K562 (cell line): Measurements from ENCODE around the gene MYO1E. TPM values are rescaled to one million over a fixed set of nuclear protein-coding genes. Genes with fewer than 3 reads are reported as not detected.

Source experiments
- ATAC-seq: fragments of 200-7000 bp; cut with Tn5 transposase; 3 replicates; pipeline ENCODE4 v1.9.1; 2020; ENCODE audit warnings: moderate library complexity
- BruUV-seq: library from RNA; stranded (reverse); fragments of 400-500 nt; replicated peaks from 2 replicates; lab custom pipeline; 2021; lab: Mats Ljungman, UMichigan
- CTCF ChIA-PET: fragments of 300-600 bp; formaldehyde crosslinking; extraction: SDS; loops from one replicate; lab custom pipeline; 2021; ENCODE audit warnings: low intra/inter-chr PET ratio; lab: Yijun Ruan, JAX
- POLR2A ChIA-PET: fragments of 300-600, 350-650 bp; sonication (Branson Sonifier 250); formaldehyde crosslinking; extraction: SDS; loops from one replicate; lab custom pipeline; 2021; ENCODE audit warnings: antibody characterized with exemption, inconsistent platforms; lab: Yijun Ruan, JAX
- DNase-seq, 4 experiments: peaks; one replicate each; pipeline versions ENCODE4 v3.0.0 to v3.0.0-alpha.2; 2011 to 2018; ENCODE audit warnings: low spot score in 3 of 4, mixed read lengths in 3 of 4; ENCODE audit errors: extremely low read depth in 1 of 4
- FAIRE-seq: peaks from 2 replicates; lab custom pipeline; 2011; peaks lifted over from hg19 to GRCh38; lab: Jason Lieb, UNC
- H2AFZ ChIP-seq: 2 replicates; pipeline ENCODE4 v1.6.0; 2011; ENCODE audit warnings: low read depth, low read length, control low read depth, inconsistent platforms
- H3K27ac ChIP-seq: fragments of 200-600 bp; 3 replicates; pipeline ENCODE4 v1.8.0; 2011; ENCODE audit warnings: low read depth, mild to moderate bottlenecking, control low read depth, inconsistent platforms, low read length, moderate library complexity, mixed read lengths; ENCODE audit errors: extremely low read depth
- H3K27me3 ChIP-seq, 2 experiments: fragments of 300-600 bp in 1 of 2; 2 replicates in 1 of 2; 3 replicates in 1 of 2; pipeline versions ENCODE4 v1.6.0 to v1.8.0; 2011; ENCODE audit warnings: inconsistent platforms in 2 of 2, low read length in 2 of 2, mild to moderate bottlenecking in 1 of 2, mixed read lengths in 1 of 2, moderate library complexity in 1 of 2; ENCODE audit not compliant: control insufficient read depth in 2 of 2, insufficient read depth in 2 of 2
- H3K36me3 ChIP-seq: fragments of 300-600 bp; 3 replicates; pipeline ENCODE4 v1.8.0; 2011; ENCODE audit warnings: mild to moderate bottlenecking, low read length, inconsistent platforms; ENCODE audit not compliant: control insufficient read depth, insufficient read depth
- H3K4me1 ChIP-seq, 2 experiments: fragments of 200-600 bp in 1 of 2; replicated peaks in 1 of 2; 2 replicates in 1 of 2; 3 replicates in 1 of 2; pipeline versions ENCODE4 v1.5.1 to v1.8.0; 2011; ENCODE audit warnings: inconsistent platforms in 2 of 2, low read length in 2 of 2, mild to moderate bottlenecking in 1 of 2, mixed read lengths in 1 of 2, moderate library complexity in 1 of 2; ENCODE audit not compliant: control insufficient read depth in 2 of 2, insufficient read depth in 2 of 2
- H3K4me2 ChIP-seq: 2 replicates; pipeline ENCODE4 v1.6.1; 2011; ENCODE audit warnings: low read length, control low read depth, inconsistent platforms, mixed read lengths; ENCODE audit not compliant: insufficient read depth
- H3K4me3 ChIP-seq: fragments of 200-600 bp; sonication (generic), shearing (Covaris generic); 2 replicates; pipeline ENCODE4 v1.5.1; 2016; ENCODE audit warnings: control low read depth, inconsistent platforms
- H3K79me2 ChIP-seq: fragments of 200-600 bp; 3 replicates; pipeline ENCODE4 v1.8.0; 2011; ENCODE audit warnings: low read length, inconsistent platforms; ENCODE audit not compliant: control insufficient read depth, insufficient read depth
- H3K9ac ChIP-seq, 2 experiments: 2 replicates each; pipeline versions ENCODE4 v1.6.0 to v1.6.1; 2011; ENCODE audit warnings: low read depth in 2 of 2, low read length in 2 of 2, control low read depth in 1 of 2, inconsistent platforms in 1 of 2, mild to moderate bottlenecking in 1 of 2, mixed read lengths in 1 of 2; ENCODE audit not compliant: insufficient read depth in 1 of 2
- H3K9me1 ChIP-seq: one replicate; pipeline ENCODE4 v1.6.0; 2011; ENCODE audit warnings: inconsistent platforms, mild to moderate bottlenecking, low read length, moderate library complexity; ENCODE audit not compliant: control insufficient read depth, insufficient read depth
- H3K9me3 ChIP-seq: replicated peaks from 2 replicates; pipeline ENCODE4 v1.5.1; 2011; ENCODE audit warnings: low read depth, low read length, inconsistent platforms; ENCODE audit not compliant: control insufficient read depth, insufficient read depth
- H4K20me1 ChIP-seq: replicated peaks from 2 replicates; pipeline ENCODE4 v1.6.1; 2011; ENCODE audit warnings: low read length, inconsistent platforms, mixed read lengths; ENCODE audit not compliant: control insufficient read depth, insufficient read depth
- HDAC3 ChIP-seq: fragments of 450-650 bp; IDR thresholded peaks from 2 replicates; pipeline ENCODE4 v1.6.1; 2018; ENCODE audit warnings: borderline replicate concordance, mild to moderate bottlenecking, moderate library complexity; ENCODE audit not compliant: partially characterized antibody
- PRMT5 ChIP-seq: sonication (generic); formaldehyde crosslinking; IDR thresholded peaks from 2 replicates; pipeline ENCODE4 v1.5.0; 2020; ENCODE audit warnings: missing genetic modification reagents
- RAD21 ChIP-seq, 2 experiments: fragments of 250-450 bp in 1 of 2; fragments of 450-650 bp in 1 of 2; sonication (Bioruptor Pico) in 1 of 2; formaldehyde crosslinking in 1 of 2; IDR thresholded peaks in 1 of 2; conservative IDR thresholded peaks in 1 of 2; 2 replicates each; pipeline versions ENCODE4 v1.4.0 to v1.8.0; 2020 to 2022; ENCODE audit warnings: mild to moderate bottlenecking in 2 of 2, moderate library complexity in 1 of 2
- TBL1XR1 ChIP-seq, 2 experiments: IDR thresholded peaks; 2 replicates each; pipeline ENCODE4 v1.6.1; 2012; ENCODE audit warnings: improper control_type of control experiment in 2 of 2, low read length in 2 of 2, mild to moderate bottlenecking in 1 of 2
- TCFL5 ChIP-seq: fragments of 250-450 bp; sonication (Bioruptor Pico); conservative IDR thresholded peaks from 2 replicates; pipeline ENCODE4 v1.6.1; 2021; ENCODE audit warnings: mild to moderate bottlenecking, moderate library complexity, matching md5 sums
- TEAD2 ChIP-seq: fragments of 450-650 bp; IDR thresholded peaks from 2 replicates; pipeline ENCODE4 v1.6.1; 2016; ENCODE audit warnings: missing genetic modification characterization, control low read depth, missing compliant biosample characterization
- YBX1 ChIP-seq: fragments of 450-650 bp; IDR thresholded peaks from 2 replicates; pipeline ENCODE4 v1.7.1; 2016; ENCODE audit warnings: mild to moderate bottlenecking
- ZNF121 ChIP-seq: sonication (generic); formaldehyde crosslinking; conservative IDR thresholded peaks from 2 replicates; pipeline ENCODE4 v1.8.0; 2022; ENCODE audit warnings: missing genetic modification reagents
- ZNF785 ChIP-seq: fragments of 250-450 bp; sonication (Bioruptor Pico); IDR thresholded peaks from 2 replicates; pipeline ENCODE4 v1.4.0; 2020; ENCODE audit warnings: mild to moderate bottlenecking
- WGBS: fragments of 100-300 bp; shearing (Covaris generic); methylation state at CpG from one replicate; pipeline ENCODE4 v1.1.6; 2016; ENCODE audit warnings: low coverage, mixed read lengths; ENCODE audit not compliant: insufficient coverage; ENCODE audit errors: missing lambda C conversion rate; 5-methylcytosine and 5-hydroxymethylcytosine counted together
- in situ Hi-C: fragments of 300-500 bp; cut with MboI; formaldehyde crosslinking; loops from 4 replicates; pipeline ENCODE4 v1.15.0; 2018; ENCODE audit warnings: inconsistent platforms, mixed read lengths
- intact Hi-C: fragments of 100-400 bp; cut with micrococcal nuclease; formaldehyde crosslinking; loops from 2 replicates; pipeline ENCODE4 v1.14.2; 2022
- polyA plus RNA-seq, 8 experiments: library from polyadenylated mRNA; depleted of rRNA in 4 of 8; stranded (reverse) in 5 of 8; unstranded in 3 of 8; fragments of >200 nt; fragmentation: Nextera tagmentation in 2 of 8; fragmentation: Illumina TruSeq in 1 of 8; extraction: Ambion mirVana in 2 of 8; extraction: Trizol in 1 of 8; gene quantifications; 2 replicates each; pipeline versions ENCODE4 v1.2.1 to v1.2.3, GENCODE V29; 2011 to 2014; ENCODE audit warnings: inconsistent platforms in 1 of 8, missing spikeins in 1 of 8
- total RNA-seq, 7 experiments: library from RNA; depleted of rRNA in 6 of 7; stranded (reverse); fragments of >200 nt in 6 of 7; fragmentation: Illumina TruSeq in 2 of 7; extraction: Trizol in 2 of 7; gene quantifications; 2 replicates each; pipeline versions ENCODE4 v1.2.1 to v1.2.3, GENCODE V29; 2011 to 2021; ENCODE audit warnings: low replicate concordance in 1 of 7
- TF ChIP-seq, protein P1 (sequence below): sonication (generic); formaldehyde crosslinking; IDR thresholded peaks from 2 replicates; pipeline ENCODE4 v1.8.0; 2022; ENCODE audit warnings: mild to moderate bottlenecking, missing genetic modification reagents
- TF ChIP-seq, protein P2 (sequence below), 3 experiments: IDR thresholded peaks in 2 of 3; conservative IDR thresholded peaks in 1 of 3; 2 replicates each; pipeline ENCODE4 v1.5.1; 2011 to 2012; ENCODE audit warnings: low read length in 3 of 3, mild to moderate bottlenecking in 3 of 3, control low read depth in 2 of 3, improper control_type of control experiment in 1 of 3, inconsistent platforms in 1 of 3, low read depth in 1 of 3, mixed read lengths in 1 of 3, moderate library complexity in 1 of 3; ENCODE audit not compliant: insufficient read depth in 2 of 3

Gene MYO1E
- total and polyA plus RNA-seq, 9 of the 15 experiments (the other 6 are each of a cell fraction or from before 2014, with no cell fraction given): under 0.01 to 0.44 (median 0.01) TPM; not detected in 6

DNA sequence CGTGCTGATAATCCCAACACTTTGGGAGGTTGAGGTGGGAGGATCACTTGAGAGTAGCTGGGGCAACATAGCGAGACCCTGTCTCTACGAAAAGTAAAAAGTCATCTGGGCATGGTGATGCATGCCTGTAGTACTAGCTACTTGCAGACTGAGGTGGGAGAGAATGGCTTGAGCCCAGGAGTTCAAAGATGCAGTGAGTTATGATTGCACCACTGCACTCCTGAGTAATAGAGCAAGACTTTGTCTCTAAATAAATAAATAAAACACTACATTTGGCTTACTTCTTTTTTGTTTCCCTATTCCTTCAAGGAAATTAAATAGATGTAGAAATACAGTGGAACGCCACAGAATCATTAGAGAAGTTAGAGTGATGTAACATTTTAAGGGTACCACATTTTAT lies 186.2 kb downstream of the MYO1E start:
- ATAC-seq (no peak), FAIRE-seq (no peak), DNase-seq (no peak)
- no peak overlapping the region for H3K9ac ChIP-seq
- in situ Hi-C loops: no loop called here
- no peaks in the 10 kb centered on the region for H3K9me1 ChIP-seq
- no peaks in the 10 kb centered on the region for H3K79me2 ChIP-seq
- H3K4me3 ChIP-seq: no peak overlapping the region
- H3K4me2 ChIP-seq: no peak overlapping the region
- H3K9me3 ChIP-seq: no peaks in the 10 kb centered on the region
- TF ChIP-seq ZNF121 (CRISPR knock-in tag): peak; percentile 12; the same call in 1 of the 2 replicates
- TF ChIP-seq ZNF785 (CRISPR knock-in tag): no peak
- no peak for TF ChIP-seq YBX1
- no peak for TF ChIP-seq TEAD2 (tag)
- 0 out of 2 replicates have a peak, but pooled peaks cover 5% of the 10 kb centered on the region for H4K20me1 ChIP-seq
- CTCF ChIA-PET: no interaction called here
- H3K36me3 ChIP-seq: no peaks in the 10 kb centered on the region
- no peaks in the 10 kb centered on the region for H3K4me1 ChIP-seq
- H3K27ac ChIP-seq: no peak overlapping the region
- H2AFZ ChIP-seq: no peak overlapping the region
- intact Hi-C loops: no loop called here
- peaks cover 15 to 23% of the 10 kb centered on the region in 2 experiments; a peak in 4 of 5 replicates for H3K27me3 ChIP-seq
- POLR2A ChIA-PET: interaction anchor here (1.0 to 1.4 kb wide), 2 partner anchors 14 to 18 kb away, joined by 4 to 6 read pairs; no protein-coding TSS in a partner anchor
- no TSS peak for BruUV-seq
- 0% methylated on average over 4 of the region's 4 CpGs for WGBS

DNA sequence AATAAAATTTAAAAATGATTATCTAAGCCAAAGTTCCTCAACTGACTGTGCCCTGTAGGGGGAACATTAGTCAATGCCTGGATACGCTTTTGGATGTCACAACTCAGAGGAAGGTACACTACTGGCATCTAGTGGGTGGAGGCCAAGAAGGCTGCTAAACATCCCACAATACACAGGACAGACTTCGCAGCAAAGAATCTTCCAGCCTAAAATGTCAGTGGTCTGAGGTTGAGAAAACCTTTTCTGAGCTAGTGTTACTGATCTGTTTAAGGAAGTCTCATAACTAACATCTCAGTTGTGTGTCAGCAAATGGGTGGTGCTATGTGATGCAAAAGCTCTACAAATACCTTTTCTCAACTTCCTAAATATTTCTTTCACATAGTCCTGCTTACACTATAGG lies 186.9 kb downstream of the MYO1E start:
- Histone ChIP-seq H3K27ac (no peak overlapping the region), H3K9me1 (no peaks in the 10 kb centered on the region), H3K4me1 (no peaks in the 10 kb centered on the region), H2AFZ (no peak overlapping the region), H3K4me3 (no peak overlapping the region), H4K20me1 (0 out of 2 replicates have a peak, but pooled peaks cover 5% of the 10 kb centered on the region), H3K27me3 (peaks cover 15 to 19% of the 10 kb centered on the region in 2 experiments; a peak in 4 of 5 replicates), H3K79me2 (no peaks in the 10 kb centered on the region), H3K9ac (no peak overlapping the region), H3K4me2 (no peak overlapping the region), H3K9me3 (peaks cover 3% of the 10 kb centered on the region; the same call in 1 of the 2 replicates), H3K36me3 (no peaks in the 10 kb centered on the region)
- ChIA-PET POLR2A (interaction anchor here (0.6 to 1.4 kb wide), 6 partner anchors 13 to 421 kb away, joined by 3 to 6 read pairs (median 4); no protein-coding TSS in a partner anchor), CTCF (interaction anchor here (0.6 kb wide), 1 partner anchor 658 kb away, joined by 3 read pairs; no protein-coding TSS in a partner anchor)
- TF ChIP-seq PRMT5 (CRISPR knock-in tag) (no peak), RAD21 (CRISPR knock-in tag; conservative IDR thresholded peaks at IDR 0.05 in 1 of 2, IDR thresholded peaks at IDR 0.05 in 1 of 2) (peak in 1 of 2 experiments; percentile 34; a peak in 1 of 4 replicates), TCFL5 (CRISPR knock-in tag) (no peak), HDAC3 (no peak), TBL1XR1 (IDR thresholded peaks at IDR 0.05; ENCODE audit: low read length in 2 of 2) (no peak)
- TF ChIP-seq, protein P1, sequence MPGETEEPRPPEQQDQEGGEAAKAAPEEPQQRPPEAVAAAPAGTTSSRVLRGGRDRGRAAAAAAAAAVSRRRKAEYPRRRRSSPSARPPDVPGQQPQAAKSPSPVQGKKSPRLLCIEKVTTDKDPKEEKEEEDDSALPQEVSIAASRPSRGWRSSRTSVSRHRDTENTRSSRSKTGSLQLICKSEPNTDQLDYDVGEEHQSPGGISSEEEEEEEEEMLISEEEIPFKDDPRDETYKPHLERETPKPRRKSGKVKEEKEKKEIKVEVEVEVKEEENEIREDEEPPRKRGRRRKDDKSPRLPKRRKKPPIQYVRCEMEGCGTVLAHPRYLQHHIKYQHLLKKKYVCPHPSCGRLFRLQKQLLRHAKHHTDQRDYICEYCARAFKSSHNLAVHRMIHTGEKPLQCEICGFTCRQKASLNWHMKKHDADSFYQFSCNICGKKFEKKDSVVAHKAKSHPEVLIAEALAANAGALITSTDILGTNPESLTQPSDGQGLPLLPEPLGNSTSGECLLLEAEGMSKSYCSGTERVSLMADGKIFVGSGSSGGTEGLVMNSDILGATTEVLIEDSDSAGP (CRISPR knock-in tag): no peak
- TF ChIP-seq, protein P2, sequence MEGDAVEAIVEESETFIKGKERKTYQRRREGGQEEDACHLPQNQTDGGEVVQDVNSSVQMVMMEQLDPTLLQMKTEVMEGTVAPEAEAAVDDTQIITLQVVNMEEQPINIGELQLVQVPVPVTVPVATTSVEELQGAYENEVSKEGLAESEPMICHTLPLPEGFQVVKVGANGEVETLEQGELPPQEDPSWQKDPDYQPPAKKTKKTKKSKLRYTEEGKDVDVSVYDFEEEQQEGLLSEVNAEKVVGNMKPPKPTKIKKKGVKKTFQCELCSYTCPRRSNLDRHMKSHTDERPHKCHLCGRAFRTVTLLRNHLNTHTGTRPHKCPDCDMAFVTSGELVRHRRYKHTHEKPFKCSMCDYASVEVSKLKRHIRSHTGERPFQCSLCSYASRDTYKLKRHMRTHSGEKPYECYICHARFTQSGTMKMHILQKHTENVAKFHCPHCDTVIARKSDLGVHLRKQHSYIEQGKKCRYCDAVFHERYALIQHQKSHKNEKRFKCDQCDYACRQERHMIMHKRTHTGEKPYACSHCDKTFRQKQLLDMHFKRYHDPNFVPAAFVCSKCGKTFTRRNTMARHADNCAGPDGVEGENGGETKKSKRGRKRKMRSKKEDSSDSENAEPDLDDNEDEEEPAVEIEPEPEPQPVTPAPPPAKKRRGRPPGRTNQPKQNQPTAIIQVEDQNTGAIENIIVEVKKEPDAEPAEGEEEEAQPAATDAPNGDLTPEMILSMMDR (IDR thresholded peaks at IDR 0.05 in 2 of 3, conservative IDR thresholded peaks at IDR 0.05 in 1 of 3; ENCODE audit: insufficient read depth in 2 of 3, low read depth in 1 of 3, low read length in 3 of 3): peak; percentile 36 to 66 (median 50); a peak in 5 of 6 replicates
- FAIRE-seq (no peak), ATAC-seq (peak; percentile 50; the same call in 2 of the 3 replicates), DNase-seq (peak in 1 of 4 experiments; percentile 12)
- 4% methylated on average over 2 of the region's 2 CpGs for WGBS
- in situ Hi-C loops (no loop called here), intact Hi-C loops (no loop called here)
- BruUV-seq: no TSS peak
